Measurements from ENCODE around the gene SFXN5.

DNA sequence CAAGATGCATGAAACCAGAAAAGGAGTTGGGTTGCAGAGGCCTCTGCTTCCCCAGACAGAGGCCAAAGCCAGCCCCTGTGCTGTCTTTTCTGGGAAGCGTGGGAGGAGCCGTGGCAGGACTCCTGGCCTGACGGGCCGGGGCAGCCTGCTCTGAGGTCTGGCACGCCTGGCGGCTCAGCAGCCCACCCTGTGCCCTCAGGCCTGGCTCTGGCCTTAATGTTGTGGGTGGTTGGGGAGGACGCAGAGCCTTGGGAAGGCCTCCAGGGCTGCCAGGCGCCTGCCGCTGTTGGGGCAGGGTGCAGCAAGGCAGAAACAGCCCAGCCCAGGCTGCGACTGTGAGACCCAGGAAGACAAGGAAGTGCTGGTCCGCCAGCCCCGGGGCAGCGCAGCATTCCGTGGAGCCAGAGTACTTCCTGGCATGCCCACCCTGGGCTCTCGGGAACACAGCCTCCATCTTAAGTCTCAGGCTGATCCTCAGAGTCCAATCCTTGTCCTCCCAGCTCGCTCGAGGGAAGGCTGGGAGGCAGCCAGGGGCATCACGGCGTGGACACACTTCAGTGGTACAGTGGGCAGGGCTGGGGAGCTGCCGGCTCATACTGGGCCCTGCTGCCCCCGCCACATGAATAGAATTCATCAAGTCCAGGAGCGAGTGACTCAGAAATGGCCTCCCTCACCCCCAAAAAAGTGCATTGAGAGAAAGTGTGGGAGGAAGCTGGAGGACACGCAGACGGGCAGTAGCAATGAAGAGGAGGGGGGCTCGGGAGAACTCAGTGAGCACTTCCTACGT, 81.5 kb downstream of the SFXN5 start:
- TF ChIP-seq, protein P1, sequence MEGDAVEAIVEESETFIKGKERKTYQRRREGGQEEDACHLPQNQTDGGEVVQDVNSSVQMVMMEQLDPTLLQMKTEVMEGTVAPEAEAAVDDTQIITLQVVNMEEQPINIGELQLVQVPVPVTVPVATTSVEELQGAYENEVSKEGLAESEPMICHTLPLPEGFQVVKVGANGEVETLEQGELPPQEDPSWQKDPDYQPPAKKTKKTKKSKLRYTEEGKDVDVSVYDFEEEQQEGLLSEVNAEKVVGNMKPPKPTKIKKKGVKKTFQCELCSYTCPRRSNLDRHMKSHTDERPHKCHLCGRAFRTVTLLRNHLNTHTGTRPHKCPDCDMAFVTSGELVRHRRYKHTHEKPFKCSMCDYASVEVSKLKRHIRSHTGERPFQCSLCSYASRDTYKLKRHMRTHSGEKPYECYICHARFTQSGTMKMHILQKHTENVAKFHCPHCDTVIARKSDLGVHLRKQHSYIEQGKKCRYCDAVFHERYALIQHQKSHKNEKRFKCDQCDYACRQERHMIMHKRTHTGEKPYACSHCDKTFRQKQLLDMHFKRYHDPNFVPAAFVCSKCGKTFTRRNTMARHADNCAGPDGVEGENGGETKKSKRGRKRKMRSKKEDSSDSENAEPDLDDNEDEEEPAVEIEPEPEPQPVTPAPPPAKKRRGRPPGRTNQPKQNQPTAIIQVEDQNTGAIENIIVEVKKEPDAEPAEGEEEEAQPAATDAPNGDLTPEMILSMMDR (tag by site-specific recombination; IDR thresholded peaks at IDR 0.05) = no peak
- TF ChIP-seq EGR2 (tag by site-specific recombination; IDR thresholded peaks at IDR 0.05; ENCODE audit: low read depth) (no peak), ZBTB48 (tag by site-specific recombination; IDR thresholded peaks at IDR 0.05) (no peak)
- TF ChIP-seq, protein P2, sequence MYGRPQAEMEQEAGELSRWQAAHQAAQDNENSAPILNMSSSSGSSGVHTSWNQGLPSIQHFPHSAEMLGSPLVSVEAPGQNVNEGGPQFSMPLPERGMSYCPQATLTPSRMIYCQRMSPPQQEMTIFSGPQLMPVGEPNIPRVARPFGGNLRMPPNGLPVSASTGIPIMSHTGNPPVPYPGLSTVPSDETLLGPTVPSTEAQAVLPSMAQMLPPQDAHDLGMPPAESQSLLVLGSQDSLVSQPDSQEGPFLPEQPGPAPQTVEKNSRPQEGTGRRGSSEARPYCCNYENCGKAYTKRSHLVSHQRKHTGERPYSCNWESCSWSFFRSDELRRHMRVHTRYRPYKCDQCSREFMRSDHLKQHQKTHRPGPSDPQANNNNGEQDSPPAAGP (tag by site-specific recombination; IDR thresholded peaks at IDR 0.05) = no peak

Data from HEK293 (cell line).